ENCODE results near the gene PLPPR1.

DNA sequence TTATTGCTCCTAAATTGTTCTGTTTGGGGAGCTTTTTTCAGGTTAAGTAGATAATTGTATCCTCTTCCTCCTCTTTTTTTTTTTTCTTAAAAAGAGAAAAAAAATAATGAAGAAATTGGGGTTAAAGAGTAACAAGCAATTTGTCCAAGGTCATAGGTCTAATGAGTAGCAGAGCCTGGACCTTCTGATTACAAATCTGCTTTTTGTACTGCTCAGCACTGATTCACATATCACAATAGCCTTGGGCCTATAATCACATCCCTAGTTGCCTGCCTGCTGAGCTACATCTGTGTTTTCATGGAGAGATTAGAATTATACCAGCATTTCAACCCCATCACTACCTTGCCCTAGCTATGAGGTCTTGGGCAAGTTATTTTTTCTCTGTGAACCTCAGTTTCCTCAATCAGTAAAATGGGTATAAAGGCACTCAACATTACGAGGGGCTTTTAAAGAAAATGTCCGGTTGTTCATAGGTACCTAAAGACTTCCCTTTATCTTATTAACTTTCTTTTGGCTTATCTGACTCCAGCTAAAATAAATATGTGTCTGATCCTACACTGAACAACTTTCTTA, 204.0 kb downstream of the PLPPR1 start:
- TF ChIP-seq POLR2A (IDR thresholded peaks at IDR 0.05) (no peak), POLR2AphosphoS5 (IDR thresholded peaks at IDR 0.05) (no peak)
- TF ChIP-seq, protein P1, sequence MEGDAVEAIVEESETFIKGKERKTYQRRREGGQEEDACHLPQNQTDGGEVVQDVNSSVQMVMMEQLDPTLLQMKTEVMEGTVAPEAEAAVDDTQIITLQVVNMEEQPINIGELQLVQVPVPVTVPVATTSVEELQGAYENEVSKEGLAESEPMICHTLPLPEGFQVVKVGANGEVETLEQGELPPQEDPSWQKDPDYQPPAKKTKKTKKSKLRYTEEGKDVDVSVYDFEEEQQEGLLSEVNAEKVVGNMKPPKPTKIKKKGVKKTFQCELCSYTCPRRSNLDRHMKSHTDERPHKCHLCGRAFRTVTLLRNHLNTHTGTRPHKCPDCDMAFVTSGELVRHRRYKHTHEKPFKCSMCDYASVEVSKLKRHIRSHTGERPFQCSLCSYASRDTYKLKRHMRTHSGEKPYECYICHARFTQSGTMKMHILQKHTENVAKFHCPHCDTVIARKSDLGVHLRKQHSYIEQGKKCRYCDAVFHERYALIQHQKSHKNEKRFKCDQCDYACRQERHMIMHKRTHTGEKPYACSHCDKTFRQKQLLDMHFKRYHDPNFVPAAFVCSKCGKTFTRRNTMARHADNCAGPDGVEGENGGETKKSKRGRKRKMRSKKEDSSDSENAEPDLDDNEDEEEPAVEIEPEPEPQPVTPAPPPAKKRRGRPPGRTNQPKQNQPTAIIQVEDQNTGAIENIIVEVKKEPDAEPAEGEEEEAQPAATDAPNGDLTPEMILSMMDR (IDR thresholded peaks at IDR 0.05), result no peak
